ENCODE results near the gene ROCK2. TPM values are rescaled to one million over a fixed set of nuclear protein-coding genes. Genes with fewer than 3 reads are reported as not detected.

Gene ROCK2
- total RNA-seq, 2 experiments from 2014 or later, result 16.6 to 19.2 TPM

DNA sequence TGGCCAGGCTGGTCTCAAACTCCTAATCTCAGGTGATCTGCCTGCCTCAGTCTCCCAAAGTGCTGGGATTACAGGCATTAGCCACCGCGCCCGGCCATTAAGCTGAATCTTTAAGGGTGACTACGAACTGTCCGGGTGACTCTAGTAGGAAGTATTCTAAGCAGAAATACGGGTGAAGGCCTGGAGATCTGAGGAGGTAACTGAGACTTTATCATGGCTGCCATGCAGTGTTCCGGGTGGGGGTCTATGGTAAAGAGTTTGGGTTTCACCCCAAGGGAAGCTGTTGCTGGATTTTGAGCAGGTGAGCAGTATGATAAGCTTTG lies 20.1 kb upstream of the ROCK2 start:
- Mint-ChIP-seq H3K4me3 (no peak overlapping the region), H3K27ac (no peak overlapping the region)
- POLR2A ChIA-PET, result no interaction called here

GRCh38 chr2:11363868-11364564 lies 19.6 kb upstream of the ROCK2 start:
- Mint-ChIP-seq H3K27ac (no peak overlapping the region), H3K9me3 (no peaks in the 10 kb centered on the region), H3K36me3 (no peaks in the 10 kb centered on the region), H3K4me1 (ENCODE audit: low read depth) (no peaks in the 10 kb centered on the region), H3K27me3 (peaks cover 4% of the 10 kb centered on the region), H3K4me3 (no peak overlapping the region)
- ChIA-PET POLR2A (no interaction called here), CTCF (no interaction called here)
- intact Hi-C loops (cut with micrococcal nuclease), result no loop called here
- no peak for DNase-seq

More for the DNA sequence above, 20.1 kb upstream of the ROCK2 start:
- peaks cover 4% of the 10 kb centered on the region for H3K27me3 Mint-ChIP-seq
- CTCF ChIA-PET, result no interaction called here
- DNase-seq, result no peak
- no peaks in the 10 kb centered on the region for H3K36me3 Mint-ChIP-seq
- H3K9me3 Mint-ChIP-seq, result no peaks in the 10 kb centered on the region
- H3K4me1 Mint-ChIP-seq (ENCODE audit: low read depth), result no peaks in the 10 kb centered on the region
- intact Hi-C loops (cut with micrococcal nuclease), result no loop called here

GRCh38 chr2:11359865-11360264 lies 15.4 kb upstream of the ROCK2 start:
- CTCF ChIA-PET, result no interaction called here
- no peaks in the 10 kb centered on the region for H3K9me3 Mint-ChIP-seq
- no peak overlapping the region for H3K27ac Mint-ChIP-seq
- H3K4me3 Mint-ChIP-seq, result no peak overlapping the region
- no peaks in the 10 kb centered on the region for H3K36me3 Mint-ChIP-seq
- intact Hi-C loops (cut with micrococcal nuclease), result no loop called here
- POLR2A ChIA-PET, result no interaction called here
- peaks cover 4% of the 10 kb centered on the region for H3K27me3 Mint-ChIP-seq
- no peak for DNase-seq
- no peaks in the 10 kb centered on the region for H3K4me1 Mint-ChIP-seq (ENCODE audit: low read depth)

GRCh38 chr2:11357428-11357972 lies 13.1 kb upstream of the ROCK2 start:
- ChIA-PET CTCF (no interaction called here), POLR2A (no interaction called here)
- no peaks in the 10 kb centered on the region for H3K9me3 Mint-ChIP-seq
- no peaks in the 10 kb centered on the region for H3K4me1 Mint-ChIP-seq (ENCODE audit: low read depth)
- DNase-seq, result no peak
- no peak overlapping the region for H3K4me3 Mint-ChIP-seq
- intact Hi-C loops (cut with micrococcal nuclease), result no loop called here
- no peak overlapping the region for H3K27ac Mint-ChIP-seq
- H3K27me3 Mint-ChIP-seq, result no peaks in the 10 kb centered on the region
- no peaks in the 10 kb centered on the region for H3K36me3 Mint-ChIP-seq

DNA sequence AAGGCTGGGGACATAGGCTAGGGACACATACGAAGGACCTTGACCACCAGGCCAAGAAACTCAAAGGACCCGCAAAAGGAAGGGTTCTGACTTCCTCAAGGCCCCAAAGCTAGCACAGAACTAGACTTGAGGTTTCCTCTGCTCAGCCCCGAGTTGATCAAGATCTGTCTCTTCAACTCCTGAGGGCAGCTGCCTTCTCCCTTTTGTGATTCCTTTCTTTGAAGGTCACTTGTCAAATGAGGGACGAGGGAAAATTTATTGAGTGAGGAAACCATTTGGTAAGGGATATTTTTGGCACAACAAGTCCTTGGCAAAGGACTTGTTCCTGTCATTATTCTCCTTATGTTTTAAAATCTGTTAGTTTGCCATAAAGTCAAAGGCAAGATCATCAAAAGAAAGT lies 12.3 kb upstream of the ROCK2 start:
- intact Hi-C loops (cut with micrococcal nuclease), result no loop called here
- Mint-ChIP-seq H3K9me3 (no peaks in the 10 kb centered on the region), H3K27ac (no peak overlapping the region), H3K36me3 (no peaks in the 10 kb centered on the region), H3K27me3 (no peaks in the 10 kb centered on the region), H3K4me1 (ENCODE audit: low read depth) (no peaks in the 10 kb centered on the region), H3K4me3 (no peak overlapping the region)
- ChIA-PET POLR2A (no interaction called here), CTCF (no interaction called here)
- no peak for DNase-seq

DNA sequence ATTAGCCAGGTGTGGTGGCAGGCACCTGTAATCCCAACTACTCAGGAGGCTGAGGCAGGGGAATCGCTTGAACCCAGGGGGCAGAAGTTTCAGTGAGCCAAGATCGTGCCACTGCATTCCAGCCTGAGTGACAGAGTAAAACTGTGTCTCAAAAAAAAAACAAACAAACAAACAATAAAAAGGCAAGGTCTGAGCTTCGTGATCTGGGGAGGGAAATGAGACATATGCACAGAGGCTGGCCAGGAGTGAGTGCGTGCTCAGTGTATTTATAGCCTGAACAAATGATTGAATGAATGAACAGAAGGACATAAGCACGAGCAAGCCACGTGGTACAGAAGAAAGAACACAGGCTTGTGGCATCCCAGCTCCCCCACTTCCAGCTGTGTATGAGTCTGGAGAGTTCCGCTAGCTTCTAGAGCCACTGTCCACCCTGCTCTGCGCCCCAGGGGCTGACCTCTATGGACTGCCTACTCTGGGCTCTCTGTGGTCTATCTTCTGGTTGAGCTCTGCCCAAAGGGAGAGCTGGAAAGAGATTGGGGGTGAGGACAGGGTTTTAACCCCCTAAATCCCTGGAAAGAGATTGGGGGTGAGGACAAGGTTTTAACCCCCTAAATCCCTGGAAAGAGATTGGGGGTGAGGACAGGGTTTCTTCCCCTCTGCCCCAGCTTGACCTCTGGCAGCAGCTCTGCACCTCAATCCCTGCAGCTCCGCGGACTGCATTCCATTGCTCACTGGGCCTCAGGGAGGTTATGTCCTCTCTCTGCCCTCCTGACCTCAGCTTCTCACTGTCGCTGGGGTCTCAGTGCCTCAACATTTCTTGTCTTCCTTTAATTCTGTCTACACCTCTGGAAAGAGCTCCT lies 11.0 kb upstream of the ROCK2 start:
- ChIA-PET POLR2A (no interaction called here), CTCF (no interaction called here)
- no peaks in the 10 kb centered on the region for H3K27me3 Mint-ChIP-seq
- H3K27ac Mint-ChIP-seq, result no peak overlapping the region
- H3K36me3 Mint-ChIP-seq, result no peaks in the 10 kb centered on the region
- H3K9me3 Mint-ChIP-seq, result no peaks in the 10 kb centered on the region
- H3K4me3 Mint-ChIP-seq, result no peak overlapping the region
- intact Hi-C loops (cut with micrococcal nuclease), result no loop called here
- no peak for DNase-seq
- H3K4me1 Mint-ChIP-seq (ENCODE audit: low read depth), result no peaks in the 10 kb centered on the region

GRCh38 chr2:11354363-11355154 lies 10.1 kb upstream of the ROCK2 start:
- CTCF ChIA-PET, result no interaction called here
- Mint-ChIP-seq H3K27me3 (no peaks in the 10 kb centered on the region), H3K4me1 (ENCODE audit: low read depth) (no peaks in the 10 kb centered on the region), H3K36me3 (no peaks in the 10 kb centered on the region), H3K4me3 (no peak overlapping the region), H3K27ac (no peak overlapping the region), H3K9me3 (no peaks in the 10 kb centered on the region)
- POLR2A ChIA-PET, result no interaction called here
- intact Hi-C loops (cut with micrococcal nuclease), result no loop called here
- no peak for DNase-seq

DNA sequence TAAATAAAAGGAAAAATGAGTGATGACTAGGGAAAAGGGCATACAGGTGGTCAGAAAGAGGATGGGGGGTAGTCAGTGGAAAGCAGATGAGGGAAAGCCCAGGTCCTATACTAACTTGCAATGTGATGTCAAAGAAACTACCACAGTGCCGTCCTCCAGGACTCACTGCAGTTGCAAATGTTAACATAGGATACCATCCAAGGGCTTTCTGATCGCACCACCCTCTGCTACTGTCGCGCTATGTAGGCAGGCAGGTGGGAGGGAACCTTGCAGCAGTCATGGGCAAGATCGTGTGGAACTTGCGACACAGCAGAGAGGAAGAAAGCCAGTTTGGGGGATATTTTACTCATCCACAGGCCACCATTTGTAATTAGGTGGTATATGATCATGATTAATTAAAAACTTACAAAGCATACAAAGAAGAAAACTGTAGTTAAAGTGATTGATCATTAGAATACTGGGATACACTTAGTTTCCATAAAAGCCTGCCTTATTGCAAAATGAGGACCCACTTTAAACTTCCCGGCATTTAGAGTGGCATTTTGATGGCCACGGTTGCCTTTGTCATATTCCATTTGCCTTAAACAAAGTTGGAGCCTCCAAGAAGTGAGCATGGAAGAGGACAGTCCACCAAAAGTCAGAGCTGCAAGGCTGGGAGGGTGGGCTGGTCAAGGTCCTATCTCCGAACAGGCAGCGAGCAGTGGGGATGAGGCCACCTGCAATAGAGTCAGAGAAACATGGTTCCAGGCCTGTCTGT lies 8.5 kb upstream of the ROCK2 start:
- CTCF ChIA-PET, result no interaction called here
- H3K9me3 Mint-ChIP-seq, result no peaks in the 10 kb centered on the region
- intact Hi-C loops (cut with micrococcal nuclease), result no loop called here

DNA sequence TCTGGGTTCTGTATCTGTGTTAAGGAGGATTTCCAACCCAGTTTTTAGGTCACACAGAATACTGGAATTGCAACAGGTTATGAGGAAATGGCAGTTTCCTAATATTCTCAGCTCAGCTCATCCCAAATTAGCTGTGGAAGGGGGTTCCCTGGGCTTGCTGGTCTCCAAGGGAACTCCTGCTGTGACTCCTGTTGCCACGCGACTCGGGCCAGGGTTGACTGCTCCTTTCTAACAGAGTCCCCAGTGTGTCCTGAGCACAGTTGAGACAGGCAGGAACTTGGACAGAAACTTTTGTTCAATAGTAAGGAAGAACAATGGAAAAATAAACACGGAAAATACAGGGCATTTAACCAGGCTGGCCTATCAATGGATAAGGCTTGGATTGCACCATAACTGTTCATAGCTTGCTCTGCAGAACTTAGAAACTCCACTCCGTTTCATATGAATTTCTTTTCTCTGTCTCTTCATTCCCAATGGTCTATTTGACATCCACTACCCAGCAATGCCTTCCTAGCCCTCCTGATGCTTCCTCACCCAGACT lies 3.8 kb upstream of the ROCK2 start:
- no peaks in the 10 kb centered on the region for H3K9me3 Mint-ChIP-seq
- ChIA-PET CTCF (interaction anchor here (0.7 kb wide), 1 partner anchor 516 kb away, joined by 3 read pairs; no protein-coding TSS in a partner anchor), POLR2A (no interaction called here)
- DNase-seq, result no peak
- H3K4me3 Mint-ChIP-seq, result no peak overlapping the region
- no peaks in the 10 kb centered on the region for H3K36me3 Mint-ChIP-seq
- H3K27me3 Mint-ChIP-seq, result no peaks in the 10 kb centered on the region
- H3K4me1 Mint-ChIP-seq (ENCODE audit: low read depth), result no peaks in the 10 kb centered on the region
- intact Hi-C loops (cut with micrococcal nuclease), result loop anchor here (10.0 kb wide), 3 partner anchors 143 to 407 kb away; no protein-coding TSS in a partner anchor
- no peak overlapping the region for H3K27ac Mint-ChIP-seq

More for the DNA sequence above, 8.5 kb upstream of the ROCK2 start:
- H3K4me3 Mint-ChIP-seq, result no peak overlapping the region
- H3K4me1 Mint-ChIP-seq (ENCODE audit: low read depth), result no peaks in the 10 kb centered on the region
- no peaks in the 10 kb centered on the region for H3K36me3 Mint-ChIP-seq
- POLR2A ChIA-PET, result no interaction called here
- H3K27ac Mint-ChIP-seq, result no peak overlapping the region
- no peak for DNase-seq
- no peaks in the 10 kb centered on the region for H3K27me3 Mint-ChIP-seq

DNA sequence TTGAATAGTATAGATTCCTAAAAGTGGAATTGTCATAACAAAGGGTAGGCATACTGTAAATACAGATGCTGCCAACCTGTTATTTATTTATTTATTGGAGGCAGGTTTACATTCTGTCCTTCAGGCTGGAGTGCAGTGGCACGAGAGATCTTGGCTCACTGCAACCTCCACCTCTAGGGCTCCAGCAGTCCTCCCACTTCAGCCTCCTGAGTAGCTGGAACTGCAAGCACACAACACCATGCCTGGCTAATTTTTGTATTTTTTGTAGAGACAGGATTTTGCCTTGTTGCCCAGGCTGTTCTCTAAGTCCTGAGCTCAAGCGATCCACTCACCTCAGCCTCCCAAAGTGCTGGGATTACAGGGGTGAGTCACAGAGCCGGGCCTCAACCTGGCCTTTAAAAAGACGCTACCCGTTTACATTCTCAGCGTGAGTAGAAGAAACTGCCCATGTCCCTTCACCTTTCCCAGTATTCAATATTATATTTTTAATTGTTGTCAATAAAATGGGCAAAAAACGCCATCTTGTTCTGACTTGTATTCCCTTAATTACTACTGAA lies 3.0 kb upstream of the ROCK2 start:
- DNase-seq, result no peak
- H3K4me1 Mint-ChIP-seq (ENCODE audit: low read depth), result peaks cover 6% of the 10 kb centered on the region
- no peak overlapping the region for H3K27ac Mint-ChIP-seq
- H3K9me3 Mint-ChIP-seq, result no peaks in the 10 kb centered on the region
- no peaks in the 10 kb centered on the region for H3K36me3 Mint-ChIP-seq
- H3K4me3 Mint-ChIP-seq, result no peak overlapping the region
- ChIA-PET CTCF (no interaction called here), POLR2A (no interaction called here)
- no peaks in the 10 kb centered on the region for H3K27me3 Mint-ChIP-seq
- intact Hi-C loops (cut with micrococcal nuclease), result loop anchor here (10.0 kb wide), 3 partner anchors 143 to 407 kb away; no protein-coding TSS in a partner anchor

DNA sequence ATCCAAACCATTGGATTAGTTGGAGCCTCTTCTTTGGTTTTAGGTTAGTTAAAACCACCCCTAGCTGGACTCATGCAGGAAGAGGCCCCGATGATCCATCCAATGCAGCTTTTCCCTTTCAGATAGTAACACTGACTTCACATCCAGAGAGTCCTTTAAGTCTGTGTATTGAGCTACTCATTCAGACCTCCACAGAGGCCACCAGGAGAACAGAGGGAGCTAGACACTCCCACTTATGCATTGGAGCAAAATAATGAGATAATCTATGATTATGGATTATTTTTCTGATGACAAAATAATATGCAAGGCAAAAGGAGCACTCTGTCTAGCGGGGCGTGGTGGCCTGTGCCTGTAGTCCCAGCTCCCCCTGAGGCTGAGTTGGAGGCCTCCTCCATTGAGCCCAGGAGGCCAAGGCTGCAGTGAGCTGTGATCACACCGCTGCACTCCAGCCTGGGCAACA lies 1.6 kb upstream of the ROCK2 start:
- peak overlapping the region; percentile 20 for H3K4me3 Mint-ChIP-seq
- CTCF ChIA-PET, result interaction anchor here (0.6 to 1.3 kb wide), 2 partner anchors 115 to 131 kb away, joined by 3 to 4 read pairs; no protein-coding TSS in a partner anchor
- H3K36me3 Mint-ChIP-seq, result no peaks in the 10 kb centered on the region
- no peak overlapping the region for H3K27ac Mint-ChIP-seq
- intact Hi-C loops (cut with micrococcal nuclease), result loop anchor here (10.0 kb wide), 3 partner anchors 141 to 409 kb away; no protein-coding TSS in a partner anchor
- no peaks in the 10 kb centered on the region for H3K9me3 Mint-ChIP-seq
- no peaks in the 10 kb centered on the region for H3K27me3 Mint-ChIP-seq
- peaks cover 15% of the 10 kb centered on the region for H3K4me1 Mint-ChIP-seq (ENCODE audit: low read depth)
- no peak for DNase-seq
- POLR2A ChIA-PET, result interaction anchor here (0.7 kb wide), 1 partner anchor 26 kb away, joined by 4 read pairs; no protein-coding TSS in a partner anchor

Data from activated CD4-positive, alpha-beta memory T cell treated with anti-CD3 and anti-CD28 coated beads for 36 hours (primary cell).